ENCODE results near the gene UCHL5.

The UCHL5 gene, protein sequence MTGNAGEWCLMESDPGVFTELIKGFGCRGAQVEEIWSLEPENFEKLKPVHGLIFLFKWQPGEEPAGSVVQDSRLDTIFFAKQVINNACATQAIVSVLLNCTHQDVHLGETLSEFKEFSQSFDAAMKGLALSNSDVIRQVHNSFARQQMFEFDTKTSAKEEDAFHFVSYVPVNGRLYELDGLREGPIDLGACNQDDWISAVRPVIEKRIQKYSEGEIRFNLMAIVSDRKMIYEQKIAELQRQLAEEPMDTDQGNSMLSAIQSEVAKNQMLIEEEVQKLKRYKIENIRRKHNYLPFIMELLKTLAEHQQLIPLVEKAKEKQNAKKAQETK

DNA sequence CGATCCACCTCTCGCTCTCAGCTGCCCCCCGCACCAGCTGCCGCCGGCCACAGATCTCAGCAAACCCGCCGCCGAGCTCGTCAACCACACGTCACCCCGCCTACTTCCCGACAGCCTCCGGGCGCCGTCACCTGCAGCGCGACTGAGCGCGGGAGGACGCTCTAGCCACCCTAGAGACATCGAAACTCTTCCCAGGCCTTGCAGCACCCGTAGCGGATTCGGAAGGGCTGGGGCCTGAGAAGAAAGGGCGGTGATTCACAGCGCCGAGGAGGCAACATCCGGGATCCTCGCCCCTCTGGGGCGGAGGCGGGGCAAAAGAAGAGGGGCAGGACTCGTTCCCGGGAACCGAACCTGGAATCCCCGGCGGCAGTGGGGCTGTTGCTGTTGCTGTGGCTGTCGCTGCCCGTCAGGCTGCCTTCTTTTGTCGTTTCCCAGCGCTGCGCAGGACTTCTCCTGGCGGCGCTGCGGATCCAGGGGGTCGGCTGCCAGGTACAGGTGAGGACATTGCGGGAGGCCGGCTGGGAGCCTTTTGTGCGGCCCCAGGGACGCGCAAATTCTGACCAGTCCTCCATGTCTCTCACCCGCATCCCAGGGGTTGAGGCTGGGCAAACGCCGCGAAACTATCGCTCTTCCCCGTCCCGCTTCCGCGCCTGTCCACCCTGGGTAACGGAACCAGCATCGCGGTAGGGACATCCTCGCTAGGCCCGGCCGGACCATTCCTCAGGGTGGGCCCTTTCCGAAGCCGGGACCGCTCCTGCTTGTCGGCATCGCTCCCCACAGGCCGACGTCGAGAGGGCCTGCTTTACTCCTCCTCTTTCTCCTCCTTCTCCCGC is at the start of gene UCHL5, which contains the start of gene RO60:
Gene UCHL5 (minus strand): TSS at position 79 of the 833 bp plus-strand sequence. CDS start 100 bp downstream, outside the sequence.
Gene RO60 (plus strand): TSS at position 331 of the 833 bp plus-strand sequence. CDS start 9,443 bp downstream, outside the sequence.
- DNase-seq, result peak; percentile 92 to 94

DNA sequence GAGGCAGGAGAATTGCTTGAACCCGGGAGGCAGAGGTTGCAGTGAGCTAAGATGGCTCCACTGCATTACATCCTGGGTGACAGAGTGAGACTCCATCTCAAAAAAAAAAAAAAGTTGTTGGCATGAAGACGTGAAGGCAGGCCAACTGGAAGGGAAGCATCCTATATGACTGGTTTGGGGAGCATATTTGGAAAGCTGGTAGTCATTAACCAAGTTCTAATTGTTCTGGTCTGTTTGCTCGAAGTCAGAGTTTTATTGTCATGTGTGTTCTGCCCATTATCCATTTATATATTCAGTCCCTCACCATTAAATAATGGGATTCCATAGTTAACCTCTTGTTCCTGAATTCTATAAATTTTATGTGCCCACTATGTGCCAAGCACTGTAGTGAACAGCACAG is 49.3 kb upstream of the UCHL5 start:
- no peak for DNase-seq

DNA sequence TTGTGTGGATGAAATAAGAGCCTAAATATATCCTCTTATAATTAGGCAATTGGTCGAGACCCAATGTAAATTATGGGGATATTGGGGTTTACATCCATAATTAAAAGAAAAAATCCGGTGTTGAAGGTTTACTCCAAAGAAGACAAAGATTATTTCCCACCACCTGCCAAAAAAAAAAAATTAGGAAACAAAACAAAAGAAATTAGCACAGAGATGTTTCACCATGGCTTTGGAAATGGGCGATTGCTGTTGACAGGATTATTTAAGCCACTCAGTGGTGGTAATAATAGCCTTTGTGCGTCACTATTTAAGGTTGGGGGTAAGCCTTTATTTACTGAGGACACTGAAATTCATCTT is 46.6 kb upstream of the UCHL5 start:
- no peak for DNase-seq

DNA sequence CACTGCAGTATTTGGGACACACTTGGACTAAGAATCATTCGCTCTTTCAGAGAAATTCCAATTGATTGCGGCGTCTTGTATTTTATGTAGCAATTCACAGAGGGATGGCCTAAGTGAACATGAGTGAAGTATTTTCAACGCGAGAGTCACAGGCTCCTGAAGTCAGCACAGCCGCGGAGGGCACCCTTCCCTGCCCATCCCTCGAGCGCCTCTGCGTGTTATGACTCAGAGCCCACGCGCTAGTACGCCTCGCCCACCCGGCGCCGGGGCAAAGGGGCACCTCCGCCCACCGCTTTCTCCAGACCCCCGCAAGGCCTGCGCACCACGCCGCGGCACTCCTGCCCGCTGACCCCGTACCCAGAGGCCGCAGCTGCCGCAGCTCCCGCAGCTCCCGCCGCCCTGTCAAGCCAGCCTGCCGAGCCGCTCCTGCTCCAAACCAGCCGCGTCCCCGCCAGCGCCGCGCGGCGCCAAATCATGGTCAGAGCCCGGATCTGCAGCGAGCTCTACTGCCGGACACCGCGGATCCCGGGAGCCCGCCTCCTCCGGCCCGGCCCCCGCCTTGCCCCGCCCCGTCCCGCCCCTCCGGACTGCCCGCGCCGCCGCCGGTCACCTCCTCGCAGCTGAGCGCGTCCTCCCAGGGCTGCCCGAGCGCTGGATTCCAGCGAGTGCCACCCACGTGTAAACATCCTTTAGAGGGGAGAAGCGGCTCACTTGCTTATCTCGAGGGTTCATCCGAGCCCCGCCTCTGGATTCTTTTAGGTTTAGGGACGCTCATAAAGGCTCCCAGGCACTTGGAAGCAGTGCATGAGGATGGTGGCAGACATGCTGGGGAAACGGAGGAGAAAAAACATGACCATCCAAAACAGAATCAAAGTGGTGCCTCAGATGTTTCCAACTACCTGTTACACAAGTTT is 46.0 kb upstream of the UCHL5 start, which contains the start of gene GLRX2:
Gene GLRX2 (minus strand): TSS at position 508 of the 914 bp plus-strand sequence. CDS start 32 bp downstream, at position 476.
- DNase-seq, result peak; percentile 63 to 71

DNA sequence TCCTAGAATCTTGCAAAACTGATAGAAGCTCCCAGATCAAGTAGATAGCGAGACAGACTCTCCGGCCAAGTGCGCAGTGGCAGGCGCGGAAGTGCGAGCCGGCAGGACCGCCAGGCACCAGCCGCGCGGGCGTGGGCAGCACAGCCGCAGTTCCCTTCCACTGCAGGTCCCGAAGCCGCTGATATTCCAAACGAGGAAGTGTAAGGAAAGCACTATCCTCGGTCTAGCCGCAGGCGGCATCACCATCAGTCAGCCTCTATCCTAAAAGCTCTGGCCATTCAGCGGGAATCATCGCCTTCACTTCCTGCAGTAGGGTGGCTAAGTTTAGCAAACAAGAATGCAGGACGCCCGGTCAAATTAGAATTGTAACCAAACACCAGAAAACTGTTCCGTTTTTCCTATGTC is 45.3 kb upstream of the UCHL5 start:
- no peak for DNase-seq

DNA sequence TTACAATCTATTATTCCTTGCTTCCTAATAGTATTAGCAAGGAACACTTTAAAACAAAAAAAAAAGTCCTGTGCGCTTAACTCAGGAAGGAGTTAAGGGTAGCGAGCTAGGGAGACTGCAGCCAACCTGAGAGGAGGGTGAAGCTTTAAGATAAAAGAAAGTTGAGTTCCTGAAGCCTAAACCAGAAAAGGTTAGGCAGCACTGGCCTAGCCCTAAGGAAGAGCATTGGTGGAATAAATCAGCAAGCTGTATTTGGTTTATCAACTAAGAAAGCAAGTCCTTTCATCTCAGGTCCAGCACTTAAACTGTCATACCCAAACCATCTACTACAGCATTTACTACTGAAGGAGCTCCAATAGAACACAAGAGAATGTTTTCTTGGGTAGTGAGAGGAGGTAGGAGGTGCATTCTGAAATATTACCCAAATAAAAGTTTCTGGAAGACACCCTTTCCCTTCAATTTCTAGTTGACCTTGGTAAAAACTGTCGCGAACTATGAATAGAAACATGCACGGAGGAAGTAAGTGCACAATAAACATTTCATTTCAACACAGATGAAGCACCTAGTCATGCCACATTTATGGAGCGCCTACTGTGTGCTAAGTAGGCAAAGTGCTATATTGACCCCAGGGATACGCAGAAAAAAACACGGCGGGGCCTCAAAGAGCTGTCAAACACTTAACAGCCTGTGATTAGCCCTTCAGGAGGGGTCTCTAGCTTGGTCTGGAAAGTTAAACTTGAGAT is 44.8 kb upstream of the UCHL5 start:
- no peak for DNase-seq

DNA sequence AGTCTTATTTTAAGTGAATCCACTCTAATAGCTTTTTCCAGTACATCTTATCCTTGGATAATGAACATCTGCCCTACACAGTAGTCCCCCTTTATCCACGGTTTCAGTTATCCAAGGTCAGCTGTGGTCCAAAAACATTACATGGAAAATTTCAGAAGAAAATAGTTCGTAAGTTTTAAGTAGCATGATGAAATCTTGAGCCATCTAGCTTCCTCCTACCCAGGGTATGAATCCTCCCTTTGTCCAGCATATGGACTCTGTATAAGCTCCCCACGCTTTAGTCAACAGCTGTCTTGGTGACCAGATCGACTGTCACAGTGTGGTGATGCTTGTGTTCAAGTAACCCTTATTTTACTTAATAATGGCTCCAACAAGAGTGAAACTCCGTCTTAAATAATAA is 43.5 kb upstream of the UCHL5 start:
- no peak for DNase-seq

DNA sequence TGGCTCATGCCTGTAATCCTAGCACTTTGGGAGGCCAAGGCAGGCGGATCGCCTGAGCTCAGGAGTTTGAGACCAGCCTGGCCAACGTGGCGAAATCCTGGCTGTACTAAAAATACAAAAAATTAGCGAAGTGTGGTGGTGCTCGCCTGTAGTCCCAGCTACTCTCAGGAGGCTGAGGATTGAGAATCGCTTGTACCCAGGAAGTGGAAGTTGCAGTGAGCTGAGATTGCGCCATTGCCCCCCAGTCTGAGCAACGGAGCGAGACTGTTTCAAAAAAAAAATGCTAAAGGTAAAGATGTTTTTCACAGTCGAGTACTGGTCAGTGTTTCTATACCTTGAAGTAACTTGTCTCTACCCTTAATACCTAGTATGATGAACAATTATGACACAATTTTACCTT is 35.0 kb upstream of the UCHL5 start:
- DNase-seq, result no peak

DNA sequence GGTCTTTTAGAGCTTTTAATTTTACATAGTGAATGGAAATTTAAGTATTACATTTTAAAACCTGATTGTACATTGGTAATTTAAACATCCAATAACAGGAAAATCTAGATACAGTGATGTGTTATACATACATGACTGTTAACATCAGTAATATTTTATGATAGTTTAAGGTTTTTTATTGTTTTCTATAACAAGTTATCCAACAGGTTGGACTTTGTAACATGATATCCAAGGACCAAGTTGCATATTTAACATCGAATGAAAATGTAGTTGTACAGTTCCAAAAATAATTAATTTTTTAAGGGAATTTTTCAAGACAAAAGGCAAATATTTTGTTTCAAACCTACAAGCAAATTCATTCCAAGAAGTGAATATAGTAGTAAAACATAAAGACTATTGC is 31.7 kb upstream of the UCHL5 start:
- no peak for DNase-seq

DNA sequence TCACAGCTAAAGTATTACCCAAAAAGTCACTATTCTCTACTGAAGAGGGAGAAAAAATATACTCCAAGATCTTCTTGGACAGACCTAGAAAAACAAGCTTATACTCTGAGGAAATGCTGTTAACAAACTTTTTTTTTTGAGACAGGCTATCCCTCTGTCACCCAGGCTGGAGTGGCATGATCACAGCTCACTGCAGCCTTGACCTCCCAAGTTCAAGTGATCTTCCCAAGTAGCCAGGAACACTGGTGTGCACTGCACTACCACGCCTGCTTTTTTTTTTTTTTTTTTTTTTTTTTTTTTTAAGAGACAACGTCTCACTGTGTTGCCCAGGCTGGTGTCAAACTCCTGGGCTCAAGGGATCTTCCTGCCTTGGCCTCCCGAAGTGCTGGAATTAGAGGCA is 28.7 kb upstream of the UCHL5 start:
- DNase-seq, result no peak

DNA sequence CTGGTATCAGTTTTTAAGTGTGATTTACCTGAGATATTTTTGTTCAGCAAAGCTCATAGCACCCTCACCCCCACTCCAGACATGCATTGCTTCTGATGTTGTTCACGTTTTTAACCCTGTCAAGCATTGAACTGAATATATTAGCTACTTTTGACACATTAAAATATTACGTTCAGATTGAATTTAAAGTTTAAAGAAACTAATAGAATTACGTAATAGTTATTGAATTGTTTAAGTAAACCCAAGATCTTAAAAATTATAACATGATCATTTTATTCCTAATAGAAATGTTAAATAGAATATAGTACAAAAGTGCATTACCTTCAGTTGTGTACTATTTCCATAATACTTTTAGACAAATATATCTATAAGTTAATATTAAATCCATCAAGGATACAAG is 27.2 kb upstream of the UCHL5 start:
- DNase-seq, result no peak

DNA sequence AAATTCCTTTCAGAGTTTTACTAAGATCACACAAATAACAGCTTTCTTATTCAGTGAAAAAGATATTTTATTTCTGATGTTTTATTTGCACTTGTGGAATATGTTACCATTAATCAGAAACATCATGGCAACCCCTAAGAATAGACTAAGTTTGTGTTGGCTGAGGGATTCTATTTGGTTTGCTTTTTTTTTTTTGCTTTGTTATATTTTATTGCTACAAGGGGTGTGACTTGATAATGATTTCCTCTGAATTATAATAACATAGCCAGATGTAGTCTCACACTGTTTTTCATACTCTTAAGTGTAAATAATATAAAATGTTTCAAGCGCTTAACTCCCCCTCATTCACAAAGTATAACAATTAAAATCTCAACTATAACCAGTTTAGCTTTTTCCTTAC is 26.1 kb upstream of the UCHL5 start:
- no peak for DNase-seq

DNA sequence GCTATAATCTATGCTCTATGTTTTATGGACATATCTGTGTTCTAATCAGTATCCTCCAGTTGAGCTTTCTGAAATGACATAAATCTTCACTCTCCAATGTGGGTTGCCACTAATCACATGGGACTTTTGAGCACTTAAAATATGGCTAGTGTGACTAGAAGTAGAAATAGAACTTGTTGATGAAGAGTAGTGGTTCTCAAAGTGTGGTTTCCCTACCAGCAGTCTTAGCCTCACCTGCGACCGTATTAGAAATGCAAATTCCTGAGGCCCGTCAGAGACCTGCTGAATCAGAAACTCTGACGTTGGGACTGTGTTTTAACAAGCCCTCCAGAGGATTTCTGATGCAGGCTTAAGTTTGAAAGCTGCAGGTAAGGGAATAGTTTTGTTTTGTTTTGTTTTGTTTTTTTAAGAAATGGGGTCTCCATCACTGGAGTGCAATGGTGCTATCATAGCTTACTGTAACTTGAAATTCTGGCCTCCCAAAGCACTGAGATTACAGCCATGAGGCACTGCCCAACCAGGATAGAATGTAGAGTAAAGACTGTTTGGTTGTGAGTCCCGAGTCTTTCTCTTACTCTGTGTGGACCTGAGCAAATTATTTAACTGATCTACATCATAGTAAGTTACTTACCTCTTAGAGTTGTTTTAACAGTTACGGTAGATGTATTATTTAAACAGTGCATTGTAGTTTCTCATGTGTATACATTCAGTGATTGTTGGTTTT is 24.4 kb upstream of the UCHL5 start:
- no peak for DNase-seq

DNA sequence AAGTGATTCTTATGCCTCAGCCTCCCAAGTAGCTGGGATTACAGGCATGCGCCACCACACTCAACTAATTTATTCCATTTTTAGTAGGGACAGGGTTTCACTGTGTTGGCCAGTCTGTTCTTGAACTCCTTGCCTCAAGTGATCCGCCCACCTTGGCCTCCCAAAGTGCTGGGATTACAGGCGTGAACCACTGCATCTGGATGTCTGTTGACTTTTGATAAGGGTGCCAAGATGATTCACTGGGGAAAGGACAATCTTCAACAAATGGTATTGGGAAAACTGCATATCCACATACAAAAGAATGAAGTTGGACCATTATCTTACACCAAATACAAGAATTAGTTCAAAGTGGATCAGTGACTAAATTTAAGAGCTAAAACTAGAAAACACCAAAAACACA is 20.0 kb upstream of the UCHL5 start:
- no peak for DNase-seq

DNA sequence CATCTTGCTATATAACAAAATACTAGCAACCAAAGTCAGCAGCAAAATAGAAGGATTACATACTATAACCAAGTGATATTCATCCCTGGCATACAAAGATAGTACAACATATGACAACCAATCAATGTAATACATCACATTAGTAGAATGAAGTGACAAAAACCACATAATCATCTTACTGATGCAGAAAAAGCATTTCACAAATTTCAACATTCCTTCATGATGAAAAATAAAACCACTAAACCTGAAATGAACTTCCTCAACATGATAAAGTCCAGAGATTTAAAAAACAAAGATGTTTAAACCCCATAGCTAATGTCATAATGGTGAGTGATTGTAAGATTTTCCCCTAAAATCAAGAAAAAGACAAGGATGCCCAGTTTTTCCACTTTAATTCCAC is 18.8 kb upstream of the UCHL5 start:
- DNase-seq, result no peak

DNA sequence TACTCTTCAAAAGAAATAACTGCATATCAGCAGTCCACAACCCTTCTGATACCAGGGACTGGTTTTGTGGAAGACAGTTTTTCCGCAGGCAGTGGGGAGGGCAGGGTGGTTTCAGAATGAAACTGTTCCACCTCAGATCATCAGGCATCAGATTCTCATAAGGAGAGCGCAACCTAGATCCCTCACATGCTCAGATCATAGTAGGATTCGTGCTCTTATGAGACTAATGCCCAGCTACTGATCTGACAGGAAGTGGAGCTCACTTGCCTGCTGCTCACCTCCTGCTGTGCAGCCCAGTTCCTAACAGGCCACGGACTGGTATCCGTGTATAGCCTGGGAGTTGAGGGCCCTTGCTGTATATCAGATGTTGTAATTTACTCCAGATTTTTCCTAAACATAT is 11.8 kb upstream of the UCHL5 start:
- no peak for DNase-seq

DNA sequence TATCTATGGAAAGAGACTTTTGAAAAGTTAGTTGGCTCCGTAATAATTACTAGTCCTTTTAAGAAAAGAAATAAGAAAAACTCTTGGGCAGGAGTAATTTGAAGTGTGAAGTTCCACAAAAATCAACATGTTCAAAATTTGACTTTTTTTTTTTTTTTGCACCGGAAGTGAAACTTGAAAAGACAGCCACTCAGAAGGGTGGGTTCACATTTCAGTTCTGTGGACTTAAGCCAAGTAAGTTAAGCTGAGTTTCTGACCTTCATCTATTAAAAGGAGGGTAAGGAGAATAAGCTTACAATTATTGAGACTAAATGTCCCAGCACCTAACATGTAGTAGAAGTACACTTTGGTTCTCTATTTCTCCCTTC is 11.2 kb upstream of the UCHL5 start:
- DNase-seq, result no peak

DNA sequence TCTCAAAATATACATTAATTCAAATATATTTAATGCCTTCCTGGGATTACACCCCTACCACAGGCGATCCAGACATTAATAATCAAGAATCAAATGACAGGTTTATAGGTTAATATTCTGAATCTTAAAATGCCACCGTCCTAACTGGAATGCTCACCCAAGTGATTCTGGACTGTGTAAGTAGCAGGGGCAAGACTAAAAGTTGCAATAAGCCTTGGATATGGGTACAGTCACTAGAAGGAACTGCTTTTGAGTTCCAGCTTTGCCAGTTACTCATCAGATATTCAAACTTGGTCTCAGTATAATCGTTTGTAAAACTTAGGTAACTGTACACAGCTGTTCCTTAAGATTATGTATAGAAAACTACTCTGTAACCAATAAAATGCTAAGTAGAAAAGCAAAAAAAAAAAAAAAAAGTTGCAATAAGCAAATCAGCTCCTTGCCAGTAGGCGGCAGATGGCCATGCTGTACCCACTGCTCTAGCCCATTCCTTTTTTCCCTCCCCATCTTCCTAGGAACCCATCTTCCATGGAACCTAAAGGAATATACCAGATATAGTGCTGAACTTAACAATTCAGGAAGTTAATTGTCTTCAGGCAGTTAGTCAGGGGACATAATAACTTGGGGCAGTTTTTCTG is 10.7 kb upstream of the UCHL5 start:
- no peak for DNase-seq

DNA sequence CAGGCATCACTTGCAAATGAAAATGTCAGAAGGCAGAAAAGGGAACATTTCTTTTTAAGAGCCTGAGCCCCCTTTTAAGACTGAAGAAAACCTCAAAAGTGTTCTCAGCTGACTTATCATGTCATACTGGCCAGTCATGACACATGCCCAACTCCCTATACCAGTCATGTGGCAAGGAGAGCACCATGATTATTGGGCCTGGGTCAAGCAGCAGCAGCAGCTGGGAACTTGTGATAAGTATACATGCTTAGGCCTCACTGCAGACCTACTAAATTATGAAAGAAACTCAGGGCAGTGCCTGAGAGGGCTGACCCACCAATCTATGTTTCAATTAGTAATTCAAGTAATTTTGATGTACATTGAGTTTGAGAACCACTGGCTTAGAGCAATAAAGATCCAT is 8.9 kb upstream of the UCHL5 start:
- no peak for DNase-seq

DNA sequence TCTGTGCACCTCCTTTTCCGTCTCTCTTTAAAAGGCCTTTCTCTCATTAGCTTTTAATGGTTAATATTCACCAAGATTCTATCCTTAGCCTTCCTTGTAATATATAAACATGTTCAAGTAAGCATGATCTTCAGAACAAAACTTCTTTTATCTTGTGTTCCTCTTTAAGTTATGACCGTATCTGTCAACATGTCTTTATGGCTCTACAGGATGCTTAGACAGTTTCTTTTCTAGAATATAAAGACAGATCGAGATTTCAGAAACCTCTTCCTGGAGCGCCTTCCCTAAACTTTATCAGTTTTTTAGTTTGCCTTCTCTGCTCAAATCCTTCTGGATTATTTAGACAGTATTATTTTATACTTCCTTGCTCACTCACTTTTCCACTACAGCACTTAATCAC is 7.4 kb upstream of the UCHL5 start:
- no peak for DNase-seq

DNA sequence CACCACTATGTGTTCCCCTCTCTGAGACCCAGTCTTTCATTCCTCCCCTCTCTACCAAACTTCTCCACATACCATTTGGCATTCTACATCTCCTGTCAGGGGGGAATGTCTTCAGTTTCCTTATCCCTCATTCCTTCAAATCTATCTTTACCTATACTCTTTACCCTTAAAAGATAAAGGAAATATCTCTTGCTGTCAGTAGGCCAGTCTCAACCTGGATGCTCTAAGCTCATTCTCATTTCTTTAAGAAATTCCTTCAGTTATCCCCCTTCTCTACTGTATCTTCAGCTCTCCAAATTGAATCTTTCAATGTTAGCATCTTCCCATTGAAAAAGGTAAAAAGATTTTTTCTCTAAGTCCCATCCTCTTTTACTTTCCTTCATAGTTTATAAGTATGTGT is 6.8 kb upstream of the UCHL5 start:
- DNase-seq, result no peak
